ENCODE data around the gene LRFN5. TPM values are rescaled to one million over a fixed set of nuclear protein-coding genes. Genes with fewer than 3 reads are reported as not detected.

The LRFN5 gene
- total and polyA plus RNA-seq, 2 of the 8 experiments (the other 6 are each of a cell fraction or from before 2014, with no cell fraction given), result 0.85 to 4.7 TPM

GRCh38 chr14:41899416-41899815 is 292.7 kb downstream of the LRFN5 start (continued):
- TF ChIP-seq EZH2 (IDR thresholded peaks at IDR 0.05; ENCODE audit: low read depth, low read length, severe bottlenecking) (no peak), TEAD4 (IDR thresholded peaks at IDR 0.05; ENCODE audit: low read depth, low read length) (no peak), RFX5 (IDR thresholded peaks at IDR 0.05; ENCODE audit: borderline replicate concordance, low read depth, low read length) (no peak)

Measured in H1 (cell line).